WERI-Rb-1 (cell line): ENCODE results near the gene HOXC4.

Experiments
- DNase-seq: peaks from one replicate; pipeline ENCODE4 v3.0.0-alpha.2; 2020
- H3K27ac ChIP-seq: fragments of 250-450 bp; sonication (Bioruptor Pico); 2 replicates; pipeline ENCODE4 v1.5.1; 2020; ENCODE audit warnings: mild to moderate bottlenecking, moderate library complexity
- H3K27me3 ChIP-seq: fragments of 250-450 bp; sonication (Bioruptor Pico); 2 replicates; pipeline ENCODE4 v1.5.1; 2021; ENCODE audit warnings: mild to moderate bottlenecking, low read depth, moderate library complexity; ENCODE audit not compliant: insufficient read depth, severe bottlenecking
- H3K36me3 ChIP-seq: fragments of 250-450 bp; sonication (Bioruptor Pico); 2 replicates; pipeline ENCODE4 v1.5.1; 2020; ENCODE audit warnings: mild to moderate bottlenecking, moderate library complexity
- H3K4me3 ChIP-seq: 2 replicates; pipeline ENCODE4 v1.5.1; 2011; ENCODE audit warnings: low read depth, mild to moderate bottlenecking, control low read depth, low read length
- H3K9me3 ChIP-seq: fragments of 250-450 bp; sonication (Bioruptor Pico); 2 replicates; pipeline ENCODE4 v1.5.1; 2021; ENCODE audit warnings: mild to moderate bottlenecking, moderate library complexity; ENCODE audit not compliant: severe bottlenecking
- TF ChIP-seq, protein P1 (sequence below): IDR thresholded peaks from 2 replicates; pipeline ENCODE4 v1.5.1; 2011; ENCODE audit warnings: low read depth, mild to moderate bottlenecking, control low read depth, inconsistent platforms, low read length

The HOXC4 gene

DNA sequence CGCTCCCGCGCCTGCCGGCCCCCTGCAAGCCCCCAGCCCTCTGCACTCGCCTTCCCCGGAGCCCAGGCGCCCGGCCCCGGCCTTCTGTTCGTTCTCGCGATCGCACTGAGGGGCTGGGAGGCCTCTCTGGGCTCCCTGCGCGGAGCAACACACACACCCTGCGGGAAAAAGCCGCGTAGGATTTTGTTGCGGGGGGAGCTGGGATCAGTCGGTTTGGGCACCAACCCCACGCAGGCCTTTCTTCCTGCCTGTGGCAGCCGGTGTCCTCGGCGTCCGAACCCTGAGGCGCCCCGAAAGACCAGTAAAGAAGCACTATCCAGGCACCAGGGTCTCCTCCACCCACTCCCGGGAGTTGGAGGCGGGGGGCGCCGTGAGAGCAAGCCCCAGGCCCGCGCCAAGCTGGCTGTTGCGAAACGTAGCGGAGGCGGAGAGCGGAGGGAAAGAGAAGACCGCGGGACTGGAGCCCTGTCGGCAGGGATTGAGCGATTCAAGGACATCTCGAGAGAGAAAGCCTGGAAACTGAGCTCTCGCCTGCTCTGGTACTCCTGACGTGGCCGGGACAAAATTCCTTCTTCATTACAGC, 22.7 kb upstream of the HOXC4 start:
- no peaks in the 10 kb centered on the region for H3K27me3 ChIP-seq
- TF ChIP-seq, protein P1, sequence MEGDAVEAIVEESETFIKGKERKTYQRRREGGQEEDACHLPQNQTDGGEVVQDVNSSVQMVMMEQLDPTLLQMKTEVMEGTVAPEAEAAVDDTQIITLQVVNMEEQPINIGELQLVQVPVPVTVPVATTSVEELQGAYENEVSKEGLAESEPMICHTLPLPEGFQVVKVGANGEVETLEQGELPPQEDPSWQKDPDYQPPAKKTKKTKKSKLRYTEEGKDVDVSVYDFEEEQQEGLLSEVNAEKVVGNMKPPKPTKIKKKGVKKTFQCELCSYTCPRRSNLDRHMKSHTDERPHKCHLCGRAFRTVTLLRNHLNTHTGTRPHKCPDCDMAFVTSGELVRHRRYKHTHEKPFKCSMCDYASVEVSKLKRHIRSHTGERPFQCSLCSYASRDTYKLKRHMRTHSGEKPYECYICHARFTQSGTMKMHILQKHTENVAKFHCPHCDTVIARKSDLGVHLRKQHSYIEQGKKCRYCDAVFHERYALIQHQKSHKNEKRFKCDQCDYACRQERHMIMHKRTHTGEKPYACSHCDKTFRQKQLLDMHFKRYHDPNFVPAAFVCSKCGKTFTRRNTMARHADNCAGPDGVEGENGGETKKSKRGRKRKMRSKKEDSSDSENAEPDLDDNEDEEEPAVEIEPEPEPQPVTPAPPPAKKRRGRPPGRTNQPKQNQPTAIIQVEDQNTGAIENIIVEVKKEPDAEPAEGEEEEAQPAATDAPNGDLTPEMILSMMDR, result no peak
- DNase-seq, result no peak
- no peaks in the 10 kb centered on the region; the same call in 1 of the 2 replicates for H3K36me3 ChIP-seq
- H3K27ac ChIP-seq, result no peak overlapping the region
- H3K4me3 ChIP-seq, result no peak overlapping the region
- H3K9me3 ChIP-seq, result no peaks in the 10 kb centered on the region

DNA sequence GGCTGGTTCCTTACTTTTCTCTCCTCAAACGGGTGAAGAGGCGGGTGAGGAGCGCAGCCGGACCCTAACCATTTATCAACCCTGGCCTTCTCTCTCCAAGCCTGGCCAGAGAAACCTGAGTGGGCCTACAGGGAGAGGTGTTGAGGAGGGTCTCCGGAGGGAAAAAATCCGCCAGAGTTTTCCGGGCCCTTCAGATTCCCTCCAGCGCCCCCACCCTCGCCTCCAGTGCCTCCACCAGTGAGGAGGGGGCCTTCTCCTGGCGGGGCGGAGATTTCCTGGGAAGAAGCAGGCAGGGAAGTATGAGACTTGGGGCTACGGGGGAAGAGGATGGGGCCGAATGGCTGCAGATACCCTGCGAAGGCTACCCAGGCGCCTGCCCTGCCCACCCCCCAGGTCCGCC, 22.2 kb upstream of the HOXC4 start:
- DNase-seq, result no peak
- H3K4me3 ChIP-seq, result no peak overlapping the region
- no peaks in the 10 kb centered on the region; the same call in 1 of the 2 replicates for H3K36me3 ChIP-seq
- no peaks in the 10 kb centered on the region for H3K9me3 ChIP-seq
- no peak overlapping the region for H3K27ac ChIP-seq
- TF ChIP-seq, protein P1, result no peak
- H3K27me3 ChIP-seq, result no peaks in the 10 kb centered on the region

DNA sequence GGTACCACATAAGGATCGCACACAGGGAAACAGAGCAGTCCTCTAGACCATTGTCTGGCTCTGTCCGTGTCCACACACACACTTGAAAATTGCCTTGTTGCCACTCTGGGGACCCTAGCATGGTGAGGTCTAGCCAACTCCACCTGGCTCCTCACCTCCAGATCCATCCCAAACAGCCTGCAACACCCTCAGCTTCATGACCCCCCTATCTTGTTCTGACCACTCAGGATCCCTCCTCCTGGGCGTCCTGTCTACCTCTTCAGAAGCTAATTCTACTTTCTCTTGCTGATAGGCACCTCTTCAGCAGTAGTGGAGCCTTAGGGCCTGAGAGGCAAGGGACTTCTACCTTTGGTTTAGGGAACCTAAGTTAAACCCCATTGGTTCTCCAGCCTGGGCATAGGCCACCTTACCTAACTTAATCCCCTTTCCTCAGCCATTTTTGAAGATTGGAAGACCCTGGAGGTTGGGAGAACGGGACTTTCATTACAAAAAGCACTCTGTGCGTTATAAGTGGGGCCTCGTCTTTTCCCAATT, 21.5 kb upstream of the HOXC4 start:
- H3K9me3 ChIP-seq, result no peaks in the 10 kb centered on the region
- H3K36me3 ChIP-seq, result no peaks in the 10 kb centered on the region; the same call in 1 of the 2 replicates
- H3K27me3 ChIP-seq, result no peaks in the 10 kb centered on the region

DNA sequence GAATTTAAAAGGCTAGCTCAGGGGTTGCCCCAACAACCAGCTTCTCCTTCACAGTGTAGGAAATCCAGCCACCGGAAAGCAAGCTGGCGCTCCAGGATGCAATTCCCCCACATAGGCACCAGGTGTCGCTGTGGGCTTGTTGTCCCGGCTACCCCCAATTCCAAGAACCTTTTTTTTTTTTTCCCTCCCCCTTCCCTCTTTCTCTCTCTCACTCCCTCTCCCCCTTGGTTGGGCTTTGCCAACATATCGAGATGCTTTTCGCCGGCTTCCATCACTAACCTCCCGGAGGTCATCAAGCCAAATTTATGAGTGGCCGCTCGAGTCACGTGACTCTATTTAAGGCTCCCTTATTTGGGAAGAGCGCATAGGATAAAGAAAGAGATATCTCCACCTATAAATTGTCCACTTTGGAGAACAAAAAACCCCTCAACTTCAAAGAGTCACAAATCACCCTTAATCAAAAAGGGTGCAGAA, 21.0 kb upstream of the HOXC4 start, which contains the start of gene HOXC5:
Gene HOXC5 (plus strand): TSS at position 424 of the 474 bp plus-strand sequence. CDS start 73 bp downstream, outside the sequence.
- H3K27me3 ChIP-seq, result no peaks in the 10 kb centered on the region
- no peaks in the 10 kb centered on the region; the same call in 1 of the 2 replicates for H3K36me3 ChIP-seq
- peak within 1 kb of the TSS; percentile 64 for H3K27ac ChIP-seq
- DNase-seq, result peak; percentile 79
- no peaks in the 10 kb centered on the region for H3K9me3 ChIP-seq
- H3K4me3 ChIP-seq, result peak within 1 kb of the TSS; percentile 37
- TF ChIP-seq, protein P1, result peak; percentile 92

More for the DNA sequence above, 21.5 kb upstream of the HOXC4 start:
- TF ChIP-seq, protein P1, result no peak
- Histone ChIP-seq H3K4me3 (no peak overlapping the region), H3K27ac (peak overlapping the region; percentile 2; the same call in 1 of the 2 replicates)
- no peak for DNase-seq

DNA sequence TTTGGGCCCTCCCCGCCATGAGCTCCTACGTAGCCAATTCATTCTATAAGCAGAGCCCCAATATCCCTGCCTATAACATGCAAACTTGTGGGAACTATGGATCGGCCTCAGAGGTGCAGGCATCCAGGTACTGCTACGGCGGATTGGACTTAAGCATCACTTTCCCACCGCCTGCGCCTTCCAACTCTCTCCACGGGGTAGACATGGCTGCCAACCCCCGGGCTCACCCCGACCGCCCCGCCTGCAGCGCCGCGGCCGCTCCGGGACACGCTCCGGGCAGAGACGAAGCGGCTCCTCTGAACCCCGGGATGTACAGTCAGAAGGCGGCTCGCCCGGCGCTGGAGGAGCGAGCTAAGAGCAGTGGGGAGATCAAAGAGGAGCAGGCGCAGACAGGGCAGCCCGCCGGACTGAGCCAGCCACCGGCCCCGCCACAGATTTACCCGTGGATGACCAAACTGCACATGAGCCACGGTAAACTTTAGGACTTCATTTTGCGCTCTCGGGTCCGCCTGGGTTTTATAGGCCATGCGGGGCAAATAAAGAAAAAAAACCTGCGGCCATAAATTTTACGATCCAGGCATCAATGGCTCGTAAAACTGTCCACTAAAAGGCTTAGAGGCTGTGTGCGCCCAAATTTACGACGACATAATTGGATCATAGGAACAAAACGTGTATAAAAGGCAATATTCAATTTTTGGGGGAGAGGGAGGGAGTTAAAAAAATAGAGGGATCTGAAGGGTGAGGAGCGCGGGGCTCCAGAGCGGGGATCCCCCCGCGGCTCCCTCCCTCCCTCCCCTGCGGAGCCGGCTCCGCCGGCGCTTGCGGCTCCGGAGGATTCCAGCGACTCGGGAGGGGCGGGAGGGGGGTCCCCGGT, 20.3 kb upstream of the HOXC4 start:
- no peaks in the 10 kb centered on the region for H3K27me3 ChIP-seq

More for the DNA sequence above, 20.3 kb upstream of the HOXC4 start:
- H3K4me3 ChIP-seq, result peak overlapping the region; percentile 37
- no peak for DNase-seq
- peak overlapping the region; percentile 64 for H3K27ac ChIP-seq
- H3K9me3 ChIP-seq, result no peaks in the 10 kb centered on the region
- no peaks in the 10 kb centered on the region; the same call in 1 of the 2 replicates for H3K36me3 ChIP-seq
- TF ChIP-seq, protein P1, result no peak
